C4-2B (cell line): Measurements from ENCODE around the gene POLR2E.

Experiments
- H3K27ac ChIP-seq: fragments of 450-650 bp; 2 replicates; pipeline ENCODE4 v1.5.1; 2017
- CTCF ChIP-seq: fragments of 450-650 bp; conservative IDR thresholded peaks from 2 replicates; pipeline ENCODE4 v1.5.1; 2017; ENCODE audit warnings: mild to moderate bottlenecking
- ZFX ChIP-seq: fragments of 450-650 bp; IDR thresholded peaks from 2 replicates; pipeline ENCODE4 v1.6.1; 2017

The POLR2E gene

DNA sequence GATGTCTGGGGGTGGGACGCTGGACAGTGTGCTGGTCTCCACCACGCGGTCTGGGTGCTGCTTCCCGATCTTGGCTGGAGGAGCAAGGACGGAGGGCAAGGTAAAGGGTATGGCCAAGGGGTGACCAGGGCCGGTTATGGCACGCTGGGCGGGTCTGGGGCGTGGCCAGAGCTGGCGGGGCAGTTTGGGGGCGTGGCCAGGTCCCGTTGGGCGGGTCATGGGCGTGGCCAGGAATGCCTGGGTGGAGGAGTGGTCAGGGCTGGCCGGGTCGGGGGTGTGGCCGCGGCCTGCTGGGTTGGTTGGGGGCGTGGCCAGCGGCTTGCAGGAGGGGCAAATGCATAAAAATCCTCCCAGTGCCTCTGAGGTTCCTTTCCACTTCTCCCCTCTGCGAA is 27.8 kb upstream of the POLR2E start:
- no peak overlapping the region for H3K27ac ChIP-seq
- TF ChIP-seq ZFX = no peak
- TF ChIP-seq CTCF = no peak

DNA sequence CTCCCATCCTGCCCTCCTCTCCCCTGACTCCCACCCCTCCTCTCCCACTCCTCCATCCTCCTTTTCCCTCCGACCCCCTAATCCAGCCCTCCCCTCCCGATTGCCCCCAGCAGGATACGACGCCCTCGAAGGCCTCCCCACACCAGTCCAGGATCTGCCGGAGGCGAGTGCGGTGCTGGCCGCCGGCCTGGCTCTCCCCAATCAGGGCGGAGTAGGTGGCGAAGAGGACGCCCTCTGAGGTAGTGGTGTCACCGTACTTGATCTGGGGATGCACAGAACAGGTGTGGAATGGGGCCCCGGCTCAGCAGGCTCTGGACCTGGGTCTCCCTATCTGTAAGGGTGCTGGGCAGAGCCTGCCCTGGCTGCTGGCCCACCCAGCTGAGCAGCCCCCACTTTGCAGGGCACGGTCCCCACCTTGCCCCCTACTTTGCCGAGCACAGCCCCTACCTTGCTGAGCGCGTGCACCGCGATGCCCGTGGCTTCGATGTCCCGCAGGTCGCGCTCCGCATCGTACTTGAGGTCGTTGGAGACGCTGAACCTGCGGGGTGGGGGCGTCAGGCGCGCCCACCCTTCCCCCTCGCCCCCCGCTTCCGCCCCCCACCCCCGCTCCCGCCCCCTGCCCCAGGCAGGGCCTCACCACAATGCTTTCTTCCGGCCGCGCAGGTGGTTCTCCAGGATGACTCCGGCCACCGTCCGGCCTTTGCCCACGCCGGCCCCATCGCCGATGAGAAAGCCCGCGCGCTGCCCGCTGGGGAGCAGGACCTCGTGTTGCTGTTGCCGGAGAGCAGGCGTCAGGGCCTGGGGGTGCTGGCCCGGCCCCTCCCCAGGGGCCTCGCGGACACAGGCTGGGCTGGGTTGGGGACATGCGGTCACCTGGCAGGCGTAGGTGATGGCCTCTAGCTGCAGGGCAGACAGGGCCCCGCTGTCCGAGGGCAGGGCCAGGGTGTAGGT is 27.1 kb upstream of the POLR2E start:
- TF ChIP-seq CTCF = no peak
- no peak for TF ChIP-seq ZFX
- no peak overlapping the region for H3K27ac ChIP-seq

DNA sequence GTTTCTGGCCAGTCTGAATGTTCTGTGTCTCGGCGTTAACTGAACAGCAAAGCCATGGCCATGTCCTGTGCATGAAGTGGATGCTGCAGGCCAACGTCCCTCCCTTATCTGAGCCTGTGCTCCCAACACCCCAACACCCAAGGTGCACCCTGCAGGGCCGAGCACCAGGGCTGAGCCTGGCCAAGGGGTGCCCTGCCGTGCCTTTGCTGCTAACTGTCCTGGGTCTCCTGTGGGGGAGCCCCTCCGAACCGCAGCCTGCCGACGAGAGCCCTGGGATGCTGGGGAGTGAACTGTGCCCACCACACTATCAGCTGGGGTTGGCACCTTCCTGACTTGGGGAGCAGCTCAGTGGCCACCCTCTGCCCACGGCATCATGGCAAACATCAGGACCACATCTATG is 26.2 kb upstream of the POLR2E start:
- no peak for TF ChIP-seq CTCF
- no peak overlapping the region for H3K27ac ChIP-seq

DNA sequence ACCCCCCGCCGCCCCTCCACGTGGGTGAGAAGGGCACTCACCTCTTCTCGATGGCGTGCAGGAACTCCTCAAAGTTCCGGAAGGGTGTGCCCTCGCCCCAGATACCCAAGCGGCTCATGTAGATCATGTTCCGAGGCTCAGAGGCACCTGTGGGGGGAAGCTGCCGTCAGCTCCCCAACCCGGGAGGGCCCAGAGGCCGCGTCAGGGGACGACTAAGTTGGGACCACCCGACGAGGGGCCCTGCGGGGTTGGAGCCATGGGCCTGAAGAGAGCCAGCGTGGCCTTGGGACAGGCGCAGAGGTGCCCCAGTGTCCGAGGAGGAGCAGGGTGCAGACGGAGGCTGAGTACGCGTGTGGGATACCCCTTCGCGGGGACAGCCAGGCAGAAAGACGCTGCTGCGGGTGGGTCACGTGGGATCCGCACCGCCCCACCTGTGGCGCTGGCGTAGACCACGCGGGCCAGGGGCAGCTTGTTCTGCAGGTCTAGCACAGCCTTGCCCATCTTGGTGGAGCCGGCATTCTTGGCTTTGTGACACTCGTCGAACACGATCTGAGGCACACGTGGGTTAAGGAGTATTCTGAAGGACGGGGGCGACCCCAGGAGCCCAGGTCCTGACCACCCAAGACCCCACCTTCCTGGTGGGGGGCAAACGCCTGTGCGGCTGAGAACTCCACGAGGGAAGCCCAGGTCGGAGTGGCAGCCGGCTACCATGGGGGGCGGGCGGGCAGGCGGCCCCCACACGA is 24.5 kb upstream of the POLR2E start:
- TF ChIP-seq ZFX (no peak), CTCF (no peak)
- H3K27ac ChIP-seq = no peak overlapping the region

- H3K27ac ChIP-seq = no peak overlapping the region
- TF ChIP-seq CTCF (no peak), ZFX (no peak)
Measured at GRCh38 chr19:1118999-1119398, 23.8 kb upstream of the POLR2E start.

DNA sequence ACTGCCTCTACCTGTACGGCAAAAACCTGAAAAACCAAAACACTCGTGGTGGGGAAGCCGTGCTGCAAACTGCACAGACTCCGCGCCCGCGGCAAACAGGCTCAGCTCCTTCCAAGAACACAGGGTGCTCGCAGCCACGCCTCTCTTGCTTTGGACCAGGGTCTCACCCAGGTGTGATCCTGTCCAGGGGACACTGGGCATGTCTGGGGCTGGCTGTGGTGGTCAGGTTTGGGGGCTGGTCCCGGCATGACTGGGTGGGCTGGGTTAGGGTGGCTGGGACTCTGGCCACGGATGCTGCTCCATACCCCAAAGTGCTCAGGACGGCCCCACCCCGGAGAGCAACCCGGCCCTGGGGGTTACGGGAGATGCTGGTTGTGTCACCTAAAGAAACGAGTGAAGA is 22.5 kb upstream of the POLR2E start:
- no peak overlapping the region for H3K27ac ChIP-seq
- TF ChIP-seq ZFX (no peak), CTCF (no peak)
